Measurements from ENCODE around the gene POU4F2.
"Not testable (repeated sequence)": the region's sequence is repeated elsewhere in the genome, so short reads cannot be mapped to it uniquely, and the experiment has no call there.

POU4F2 gene

GRCh38 chr4:146654687-146655520 is 16.2 kb downstream of the POU4F2 start:
- in situ Hi-C loops (cut with MboI; ENCODE audit: low sequenced_read_pairs) = no loop called here

- in situ Hi-C loops (cut with MboI; ENCODE audit: low sequenced_read_pairs) = no loop called here
These were observed 16.8 kb downstream of the POU4F2 start for GRCh38 chr4:146655521-146655856.

- in situ Hi-C loops (cut with MboI; ENCODE audit: low sequenced_read_pairs) = no loop called here
These were observed 22.7 kb downstream of the POU4F2 start for GRCh38 chr4:146661367-146661766.

DNA sequence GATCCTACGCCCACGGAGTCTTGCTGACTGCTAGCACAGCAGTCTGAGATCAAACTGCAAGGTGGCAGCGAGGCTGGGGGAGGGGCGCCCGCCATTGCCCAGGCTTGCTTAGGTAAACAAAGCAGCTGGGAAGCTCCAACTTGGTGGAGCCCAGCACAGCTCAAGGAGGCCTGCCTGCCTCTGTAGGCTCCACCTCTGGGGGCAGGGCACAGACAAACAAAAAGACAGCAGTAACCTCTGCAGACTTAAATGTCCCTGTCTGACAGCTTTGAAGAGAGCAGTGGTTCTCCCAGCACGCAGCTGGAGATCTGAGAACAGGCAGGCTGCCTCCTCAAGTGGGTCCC is 25.2 kb downstream of the POU4F2 start:
- in situ Hi-C loops (cut with MboI; ENCODE audit: low sequenced_read_pairs) = not testable (repeated sequence)

DNA sequence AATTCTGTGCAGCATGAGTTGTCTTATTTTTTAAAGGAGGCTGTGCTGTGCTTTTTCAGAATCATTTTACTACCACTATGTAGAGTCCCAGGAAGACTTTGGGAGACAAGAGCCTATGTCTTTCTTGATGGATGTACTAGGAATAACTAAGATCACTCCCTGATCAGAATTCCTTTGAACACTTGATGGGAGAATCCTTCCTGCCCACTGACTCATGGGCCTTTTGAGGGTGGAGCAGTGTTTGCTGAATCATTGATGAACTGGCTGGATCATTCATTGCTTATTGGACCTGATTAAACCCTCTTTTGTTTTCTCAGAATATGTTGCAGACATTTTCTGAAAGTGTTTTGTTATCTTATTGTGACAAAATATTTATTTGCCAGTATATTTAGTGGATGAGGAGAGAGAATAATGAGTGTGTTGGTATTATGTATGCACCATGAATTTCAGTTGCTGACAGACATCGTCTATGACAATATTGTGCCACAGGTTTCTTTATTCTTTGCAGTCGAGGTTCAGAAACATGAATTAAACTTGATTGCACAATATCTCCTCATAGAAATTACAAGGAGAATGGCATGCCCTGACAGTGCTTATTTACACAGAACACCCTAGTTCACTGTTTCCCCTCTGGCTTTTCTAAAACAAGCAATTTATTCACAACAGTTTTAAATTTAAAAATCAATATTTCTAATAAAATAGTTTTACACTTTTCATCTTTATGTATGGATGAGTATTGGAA is 36.3 kb downstream of the POU4F2 start:
- in situ Hi-C loops (cut with MboI; ENCODE audit: low sequenced_read_pairs) = no loop called here
